Measurements from ENCODE around the gene UBE2D3. TPM values are rescaled to one million over a fixed set of nuclear protein-coding genes. Genes with fewer than 3 reads are reported as not detected.
"Not testable (repeated sequence)": the region's sequence is repeated elsewhere in the genome, so short reads cannot be mapped to it uniquely, and the experiment has no call there.

Gene UBE2D3
- 349 TPM for polyA plus RNA-seq (2013, experiment 1 of 4)
- polyA plus RNA-seq (2013, experiment 2 of 4): 338 TPM
- 351 TPM for polyA plus RNA-seq (2013, experiment 3 of 4)
- 330 TPM for polyA plus RNA-seq (2013, experiment 4 of 4)

- no peaks in the 10 kb centered on the region for H3K4me1 ChIP-seq (ENCODE audit: control insufficient read depth, insufficient read depth, low read length)
- whole genome bisulfite sequencing, 2 experiments: 0% methylated on average over 73 of the region's 73 CpGs
- no peaks in the 10 kb centered on the region for H3K36me3 ChIP-seq (ENCODE audit: control insufficient read depth, insufficient read depth, low read length)
- H3K27me3 ChIP-seq (ENCODE audit: control insufficient read depth, insufficient read depth, low read length, poor library complexity, severe bottlenecking): no peaks in the 10 kb centered on the region
- no peaks in the 10 kb centered on the region for H3K9me3 ChIP-seq (ENCODE audit: control insufficient read depth, low read length)
- H3K27ac ChIP-seq (ENCODE audit: insufficient read depth, low read depth, low read length, poor library complexity, severe bottlenecking): peak within 1 kb of the TSS; percentile 99
- H3K4me3 ChIP-seq (ENCODE audit: insufficient read depth, low read depth, low read length): peak within 1 kb of the TSS; percentile 87
Observed at GRCh38 chr4:102826890-102827673, at the start of gene UBE2D3. Gene UBE2D3 (minus strand): TSS chr4:102827551. CDS start chr4:102826508, 1,043 bp downstream.

GRCh38 chr4:102871772-102872171, 44.4 kb upstream of the UBE2D3 start:
- Histone ChIP-seq H3K4me1 (ENCODE audit: control insufficient read depth, insufficient read depth, low read length) (no peaks in the 10 kb centered on the region), H3K27me3 (ENCODE audit: control insufficient read depth, insufficient read depth, low read length, poor library complexity, severe bottlenecking) (no peaks in the 10 kb centered on the region), H3K4me3 (ENCODE audit: insufficient read depth, low read depth, low read length) (no peak overlapping the region), H3K36me3 (ENCODE audit: control insufficient read depth, insufficient read depth, low read length) (peaks cover 16% of the 10 kb centered on the region), H3K27ac (ENCODE audit: insufficient read depth, low read depth, low read length, poor library complexity, severe bottlenecking) (no peak overlapping the region), H3K9me3 (ENCODE audit: control insufficient read depth, low read length) (no peaks in the 10 kb centered on the region)
- WGBS, 2 experiments: 92 to 96% methylated on average over 1 to 2 of the region's 2 CpGs

DNA sequence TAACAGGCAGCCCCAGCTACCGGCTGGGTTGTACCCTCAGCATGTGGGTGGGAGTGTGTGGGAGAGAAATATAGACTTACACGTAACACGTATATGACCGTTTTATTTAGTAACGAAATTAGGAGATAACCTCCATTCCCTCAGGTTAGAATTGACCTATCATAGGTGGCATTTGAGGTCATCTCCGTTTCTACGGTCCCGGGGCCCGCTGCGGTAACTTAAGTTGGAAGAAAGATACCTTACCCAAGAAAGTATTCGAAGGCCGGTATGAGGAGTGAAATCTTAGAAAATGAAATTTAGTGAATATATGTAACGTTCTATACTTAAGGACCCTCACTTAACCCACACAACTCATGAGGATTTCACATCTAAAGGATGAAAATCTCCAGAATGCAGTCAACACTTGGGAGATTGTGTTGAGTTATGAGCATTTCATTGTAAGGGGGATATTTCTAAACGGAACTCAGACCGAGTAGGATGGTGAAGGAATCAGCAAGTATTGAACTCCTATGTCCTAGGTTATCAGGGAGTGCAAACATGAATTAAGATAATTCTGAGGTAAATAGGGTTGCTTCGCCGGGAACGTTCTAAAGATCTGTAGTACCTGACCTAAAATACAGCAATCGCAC, 42.3 kb upstream of the UBE2D3 start:
- no peaks in the 10 kb centered on the region for H3K9me3 ChIP-seq (ENCODE audit: control insufficient read depth, low read length)
- H3K4me3 ChIP-seq (ENCODE audit: insufficient read depth, low read depth, low read length): peak overlapping the region; percentile 79
- H3K27me3 ChIP-seq (ENCODE audit: control insufficient read depth, insufficient read depth, low read length, poor library complexity, severe bottlenecking): no peaks in the 10 kb centered on the region
- WGBS, 2 experiments: 11 to 12% methylated on average over 13 to 18 of the region's 19 CpGs
- H3K27ac ChIP-seq (ENCODE audit: insufficient read depth, low read depth, low read length, poor library complexity, severe bottlenecking): peak overlapping the region; percentile 98
- H3K4me1 ChIP-seq (ENCODE audit: control insufficient read depth, insufficient read depth, low read length): peaks cover 3% of the 10 kb centered on the region
- peaks cover 3% of the 10 kb centered on the region for H3K36me3 ChIP-seq (ENCODE audit: control insufficient read depth, insufficient read depth, low read length)

DNA sequence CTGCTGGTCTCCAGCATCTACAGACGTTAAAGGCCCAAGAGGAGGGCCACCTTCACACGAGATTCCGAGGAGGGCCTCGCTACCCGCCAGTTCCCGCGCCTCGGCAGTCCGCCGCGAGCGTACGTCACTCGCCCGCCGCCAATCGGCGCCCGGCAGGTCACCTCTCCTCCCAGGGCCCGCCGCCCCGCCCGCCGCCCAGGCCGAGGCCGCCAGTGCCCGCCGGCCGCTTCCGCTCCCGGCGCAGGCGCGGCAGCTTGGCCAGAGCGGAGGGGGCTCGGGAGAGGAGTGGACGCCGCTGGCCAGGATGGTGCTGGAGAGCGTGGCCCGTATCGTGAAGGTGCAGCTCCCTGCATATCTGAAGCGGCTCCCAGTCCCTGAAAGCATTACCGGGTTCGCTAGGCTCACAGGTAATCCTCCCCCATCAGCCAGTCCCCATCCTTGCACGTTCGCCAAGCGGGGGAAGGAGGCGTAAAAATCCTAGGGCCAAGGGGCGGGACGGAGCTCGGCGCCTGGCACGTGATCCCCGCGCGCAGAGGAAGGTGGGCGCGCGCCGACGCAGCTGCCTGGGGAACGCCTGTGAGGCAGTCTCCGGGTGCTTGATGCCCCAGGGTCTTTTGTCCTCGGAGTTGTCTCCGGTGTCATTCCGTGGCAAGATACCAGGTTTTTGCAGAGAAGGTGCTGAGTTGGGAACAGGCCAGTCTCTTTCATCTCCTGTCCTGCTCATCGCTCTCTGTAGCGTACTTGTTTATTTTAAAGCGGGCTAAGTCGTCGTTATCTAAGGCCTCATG, 41.6 kb upstream of the UBE2D3 start, which contains the start of gene CISD2:
CISD2 (plus strand) TSS at position 212 of the 788 bp plus-strand sequence; CDS start at position 305, 93 bp downstream.
- peaks cover 3% of the 10 kb centered on the region for H3K36me3 ChIP-seq (ENCODE audit: control insufficient read depth, insufficient read depth, low read length)
- H3K4me3 ChIP-seq (ENCODE audit: insufficient read depth, low read depth, low read length): peak within 1 kb of the TSS; percentile 79
- WGBS, 2 experiments: 0% methylated on average over 71 of the region's 71 CpGs
- no peaks in the 10 kb centered on the region for H3K9me3 ChIP-seq (ENCODE audit: control insufficient read depth, low read length)
- peak within 1 kb of the TSS; percentile 98 for H3K27ac ChIP-seq (ENCODE audit: insufficient read depth, low read depth, low read length, poor library complexity, severe bottlenecking)
- no peaks in the 10 kb centered on the region for H3K27me3 ChIP-seq (ENCODE audit: control insufficient read depth, insufficient read depth, low read length, poor library complexity, severe bottlenecking)
- H3K4me1 ChIP-seq (ENCODE audit: control insufficient read depth, insufficient read depth, low read length): peaks cover 3% of the 10 kb centered on the region

GRCh38 chr4:102868153-102868780, 40.9 kb upstream of the UBE2D3 start:
- H3K4me3 ChIP-seq (ENCODE audit: insufficient read depth, low read depth, low read length): peak overlapping the region; percentile 79
- H3K4me1 ChIP-seq (ENCODE audit: control insufficient read depth, insufficient read depth, low read length): peaks cover 3% of the 10 kb centered on the region
- WGBS, 2 experiments: 41 to 47% methylated on average over 23 of the region's 23 CpGs
- peak overlapping the region; percentile 98 for H3K27ac ChIP-seq (ENCODE audit: insufficient read depth, low read depth, low read length, poor library complexity, severe bottlenecking)
- H3K27me3 ChIP-seq (ENCODE audit: control insufficient read depth, insufficient read depth, low read length, poor library complexity, severe bottlenecking): no peaks in the 10 kb centered on the region
- H3K9me3 ChIP-seq (ENCODE audit: control insufficient read depth, low read length): no peaks in the 10 kb centered on the region
- peaks cover 3% of the 10 kb centered on the region for H3K36me3 ChIP-seq (ENCODE audit: control insufficient read depth, insufficient read depth, low read length)

GRCh38 chr4:102867278-102868152, 40.2 kb upstream of the UBE2D3 start:
- 85 to 86% methylated on average over 10 to 11 of the region's 12 CpGs for WGBS, 2 experiments
- no peaks in the 10 kb centered on the region for H3K9me3 ChIP-seq (ENCODE audit: control insufficient read depth, low read length)
- peaks cover 3% of the 10 kb centered on the region for H3K4me1 ChIP-seq (ENCODE audit: control insufficient read depth, insufficient read depth, low read length)
- no peaks in the 10 kb centered on the region for H3K36me3 ChIP-seq (ENCODE audit: control insufficient read depth, insufficient read depth, low read length)
- H3K4me3 ChIP-seq (ENCODE audit: insufficient read depth, low read depth, low read length): peak overlapping the region; percentile 79
- no peaks in the 10 kb centered on the region for H3K27me3 ChIP-seq (ENCODE audit: control insufficient read depth, insufficient read depth, low read length, poor library complexity, severe bottlenecking)
- H3K27ac ChIP-seq (ENCODE audit: insufficient read depth, low read depth, low read length, poor library complexity, severe bottlenecking): peak overlapping the region; percentile 98

- not testable (repeated sequence) for H3K9me3 ChIP-seq (ENCODE audit: control insufficient read depth, low read length); H3K4me1 ChIP-seq (ENCODE audit: control insufficient read depth, insufficient read depth, low read length); H3K36me3 ChIP-seq (ENCODE audit: control insufficient read depth, insufficient read depth, low read length); H3K27me3 ChIP-seq (ENCODE audit: control insufficient read depth, insufficient read depth, low read length, poor library complexity, severe bottlenecking); H3K4me3 ChIP-seq (ENCODE audit: insufficient read depth, low read depth, low read length); H3K27ac ChIP-seq (ENCODE audit: insufficient read depth, low read depth, low read length, poor library complexity, severe bottlenecking)
- 84 to 92% methylated on average over 5 of the region's 5 CpGs for WGBS, 2 experiments
Observed at GRCh38 chr4:102865327-102865726, 38.0 kb upstream of the UBE2D3 start.

DNA sequence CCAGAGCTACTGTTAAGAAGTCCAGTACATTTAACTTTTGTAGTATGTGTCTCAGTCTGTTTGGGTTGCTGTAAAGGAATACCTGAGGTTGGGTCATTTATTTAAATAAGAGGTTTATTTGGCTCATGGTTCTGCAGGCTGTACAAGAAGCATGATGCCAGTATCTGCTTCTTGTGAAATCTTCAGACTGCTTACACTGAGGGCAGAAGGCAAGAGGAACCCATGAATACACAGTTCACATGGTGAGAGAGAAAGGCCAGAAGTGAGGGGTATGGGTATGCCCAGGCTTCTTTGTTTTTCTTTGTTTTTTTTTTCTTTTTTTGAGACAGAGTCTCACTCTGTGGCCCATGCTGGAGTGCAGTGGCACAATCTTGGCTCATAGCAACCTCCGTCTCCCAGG, 35.4 kb upstream of the UBE2D3 start:
- Histone ChIP-seq H3K27me3 (ENCODE audit: control insufficient read depth, insufficient read depth, low read length, poor library complexity, severe bottlenecking) (no peaks in the 10 kb centered on the region), H3K4me3 (ENCODE audit: insufficient read depth, low read depth, low read length) (no peak overlapping the region), H3K36me3 (ENCODE audit: control insufficient read depth, insufficient read depth, low read length) (no peaks in the 10 kb centered on the region), H3K4me1 (ENCODE audit: control insufficient read depth, insufficient read depth, low read length) (peaks cover 3% of the 10 kb centered on the region), H3K27ac (ENCODE audit: insufficient read depth, low read depth, low read length, poor library complexity, severe bottlenecking) (no peak overlapping the region), H3K9me3 (ENCODE audit: control insufficient read depth, low read length) (no peaks in the 10 kb centered on the region)
- WGBS, 2 experiments: 97 to 100% methylated on average over 1 of the region's 1 CpG

- H3K9me3 ChIP-seq (ENCODE audit: control insufficient read depth, low read length): no peaks in the 10 kb centered on the region
- no peaks in the 10 kb centered on the region for H3K36me3 ChIP-seq (ENCODE audit: control insufficient read depth, insufficient read depth, low read length)
- H3K4me3 ChIP-seq (ENCODE audit: insufficient read depth, low read depth, low read length): no peak overlapping the region
- H3K4me1 ChIP-seq (ENCODE audit: control insufficient read depth, insufficient read depth, low read length): peaks cover 3% of the 10 kb centered on the region
- no peak overlapping the region for H3K27ac ChIP-seq (ENCODE audit: insufficient read depth, low read depth, low read length, poor library complexity, severe bottlenecking)
- H3K27me3 ChIP-seq (ENCODE audit: control insufficient read depth, insufficient read depth, low read length, poor library complexity, severe bottlenecking): no peaks in the 10 kb centered on the region
- 100% methylated on average over 1 of the region's 1 CpG; no CpG with 5 or more reads in 1 of the 2 experiments for WGBS, 2 experiments
Observed at GRCh38 chr4:102862016-102862415, 34.7 kb upstream of the UBE2D3 start.
